A204.1 (cell line): Measurements from ENCODE around the gene LRP4.

Experiments used
- FAIRE-seq: peaks from 2 replicates; lab custom pipeline; 2012; peaks lifted over from hg19 to GRCh38; lab: Jason Lieb, UNC

Gene LRP4

GRCh38 chr11:46920755-46921154 is 2.4 kb upstream of the LRP4 start:
- FAIRE-seq, result no peak

GRCh38 chr11:46918788-46919513 is 601 bp upstream of the LRP4 start:
- FAIRE-seq, result no peak

GRCh38 chr11:46917762-46918082 is 628 bp downstream of the LRP4 start:
- FAIRE-seq, result no peak

GRCh38 chr11:46917109-46917761 is 1.1 kb downstream of the LRP4 start:
- FAIRE-seq, result no peak

DNA sequence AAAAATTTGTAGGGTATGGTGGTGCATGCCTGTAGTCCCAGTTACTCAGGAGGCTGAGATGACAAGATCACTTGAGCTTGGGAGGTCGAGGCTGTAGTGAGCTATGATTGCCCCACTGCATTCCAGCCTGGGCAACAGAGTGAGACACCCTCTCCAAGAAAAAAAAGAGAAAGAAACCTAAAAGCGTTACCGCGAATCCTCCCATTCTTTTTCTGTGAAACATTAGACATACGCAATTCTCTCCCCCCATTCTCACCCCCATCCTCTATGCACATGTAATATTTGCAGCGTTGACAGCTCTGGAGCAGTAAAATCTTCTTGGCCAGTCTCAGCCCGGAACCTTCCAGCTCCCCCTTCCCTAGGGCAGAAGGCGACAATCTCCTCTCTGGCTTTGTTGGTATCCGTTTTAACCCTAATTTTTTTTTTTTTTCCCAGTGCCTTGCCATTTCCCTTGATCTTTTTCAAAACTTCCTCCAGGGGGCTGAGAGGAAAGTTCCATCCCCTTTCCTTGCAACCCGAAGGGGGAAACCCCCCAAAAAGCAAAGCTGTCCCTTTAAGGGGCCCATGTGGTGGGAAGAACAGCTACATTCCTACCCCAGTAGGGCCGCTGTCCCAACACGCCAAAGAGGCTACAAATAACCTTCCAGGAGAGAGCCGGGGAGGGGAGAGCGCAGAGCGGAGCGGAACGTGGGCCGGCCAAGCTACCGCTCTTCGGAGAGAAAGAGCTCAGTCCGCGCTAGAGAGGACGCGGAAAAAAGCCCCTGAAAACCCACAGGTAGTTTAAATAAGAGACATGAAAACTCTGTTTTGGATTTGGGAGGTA is 1.9 kb downstream of the LRP4 start:
- no peak for FAIRE-seq

DNA sequence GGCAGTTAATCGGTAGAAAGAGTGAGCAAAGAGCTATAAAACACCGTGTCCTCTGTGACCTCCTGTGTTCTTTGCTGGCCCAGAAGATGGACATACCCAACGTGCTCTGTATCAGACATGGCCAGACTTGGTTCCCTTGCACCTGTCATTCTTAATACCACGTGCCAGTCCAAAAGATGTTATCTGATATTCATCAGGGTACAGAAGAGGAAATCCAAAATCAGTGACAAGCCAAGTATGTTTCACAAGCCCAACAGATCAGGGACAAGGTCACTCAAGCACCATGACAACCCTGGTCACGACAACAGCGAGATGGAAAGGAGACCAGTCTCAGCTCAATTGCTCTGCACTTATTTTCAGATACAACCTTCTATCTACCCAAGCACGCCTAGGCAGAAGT is 3.4 kb downstream of the LRP4 start:
- no peak for FAIRE-seq

DNA sequence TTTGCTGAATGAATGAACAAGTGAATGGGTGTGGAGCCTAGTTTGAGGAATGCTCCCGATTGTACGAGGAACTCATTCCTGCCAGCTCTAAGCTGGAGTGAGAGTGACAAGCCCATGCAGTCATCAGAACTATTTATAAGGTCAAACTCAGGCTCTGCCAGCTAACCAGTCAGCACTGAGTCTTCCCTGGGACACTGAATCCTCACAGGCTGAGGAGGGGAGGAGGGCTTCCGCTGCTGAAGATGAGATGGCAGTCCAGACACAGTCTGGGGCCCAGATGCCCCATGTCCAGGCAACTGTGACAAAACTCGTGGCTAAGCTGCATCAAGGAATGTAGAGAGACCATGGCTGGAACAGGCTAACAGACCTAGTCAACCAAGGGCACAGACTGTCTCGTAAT is 4.0 kb downstream of the LRP4 start:
- FAIRE-seq, result no peak

GRCh38 chr11:46913484-46913883 is 4.9 kb downstream of the LRP4 start:
- no peak for FAIRE-seq

DNA sequence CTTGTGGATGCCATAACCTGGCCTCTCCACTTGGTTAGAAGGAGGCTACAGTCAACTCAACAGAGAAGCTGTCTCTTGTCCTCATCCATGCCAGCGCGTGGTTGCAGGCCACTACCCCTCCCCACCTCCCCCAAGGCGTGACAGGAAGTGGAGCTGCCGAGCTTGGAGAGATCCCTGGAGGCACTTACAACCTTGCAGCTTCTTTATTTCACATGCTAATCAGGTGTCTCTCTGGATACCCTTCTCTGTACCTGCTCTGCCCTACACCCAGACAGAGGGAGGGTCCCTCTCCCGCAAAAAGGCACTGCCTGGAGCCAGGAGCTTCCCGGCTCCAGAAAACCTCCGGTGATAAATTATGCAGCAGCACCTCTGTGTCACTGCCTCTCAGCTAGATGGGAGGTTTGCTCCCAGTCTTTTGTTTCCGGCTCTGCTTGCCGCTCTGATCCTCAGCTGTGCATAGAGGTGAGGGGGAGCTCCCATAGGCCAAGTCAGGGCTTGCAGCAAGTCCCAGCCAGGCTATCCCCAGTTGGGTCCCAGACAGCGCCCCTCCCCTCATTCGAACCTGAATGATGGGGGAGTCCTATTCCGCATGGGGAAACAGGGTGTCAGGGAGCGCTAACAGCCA is 5.7 kb downstream of the LRP4 start:
- no peak for FAIRE-seq

DNA sequence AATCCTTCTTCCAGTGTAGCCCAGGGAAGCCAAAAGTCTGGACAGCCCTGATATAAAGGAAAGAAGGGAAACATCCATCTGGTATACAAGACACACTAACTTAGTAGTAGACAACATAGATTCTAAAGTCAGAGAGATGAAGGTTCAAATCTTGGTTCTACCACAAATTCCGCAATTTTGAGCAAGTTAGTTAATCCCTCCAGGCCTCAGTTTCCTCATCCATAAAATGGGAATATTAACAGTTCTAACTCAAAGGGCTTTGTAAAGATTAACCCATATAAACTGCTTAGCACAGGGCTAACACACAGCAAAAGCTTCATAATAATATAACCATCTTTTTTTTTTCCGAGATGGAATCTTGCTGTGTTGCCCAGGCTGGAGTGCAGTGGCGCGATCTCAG is 10.7 kb downstream of the LRP4 start:
- FAIRE-seq, result no peak

GRCh38 chr11:46906609-46907041 is 11.7 kb downstream of the LRP4 start:
- no peak for FAIRE-seq

GRCh38 chr11:46905806-46906205 is 12.5 kb downstream of the LRP4 start:
- FAIRE-seq, result no peak

- FAIRE-seq, result no peak
These were observed 14.5 kb downstream of the LRP4 start for GRCh38 chr11:46903846-46904245.

DNA sequence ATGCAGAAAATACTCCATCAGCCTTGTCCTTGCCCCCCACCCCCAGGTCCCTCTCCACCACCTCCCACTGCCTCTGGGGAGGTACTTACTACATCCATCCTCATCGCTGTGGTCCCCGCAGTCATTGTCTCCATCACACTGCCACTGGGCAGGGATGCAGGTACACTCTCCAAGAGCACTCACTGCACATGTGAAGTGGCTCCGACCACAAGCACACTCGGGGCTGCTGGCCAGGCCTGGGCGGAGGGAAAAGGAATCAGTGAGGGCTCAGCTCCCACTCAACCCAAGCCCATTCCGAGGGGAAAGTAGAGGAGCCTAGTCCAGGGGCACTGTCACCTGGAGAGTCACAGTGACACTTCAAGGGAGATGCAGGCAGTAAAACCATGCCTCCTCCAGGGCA is 15.7 kb downstream of the LRP4 start:
- no peak for FAIRE-seq

- FAIRE-seq, result no peak
These were observed 17.2 kb downstream of the LRP4 start for GRCh38 chr11:46901156-46901555.

GRCh38 chr11:46900091-46900746 is 18.1 kb downstream of the LRP4 start:
- no peak for FAIRE-seq

- FAIRE-seq, result no peak
These were observed 18.8 kb downstream of the LRP4 start for GRCh38 chr11:46899501-46900025.

DNA sequence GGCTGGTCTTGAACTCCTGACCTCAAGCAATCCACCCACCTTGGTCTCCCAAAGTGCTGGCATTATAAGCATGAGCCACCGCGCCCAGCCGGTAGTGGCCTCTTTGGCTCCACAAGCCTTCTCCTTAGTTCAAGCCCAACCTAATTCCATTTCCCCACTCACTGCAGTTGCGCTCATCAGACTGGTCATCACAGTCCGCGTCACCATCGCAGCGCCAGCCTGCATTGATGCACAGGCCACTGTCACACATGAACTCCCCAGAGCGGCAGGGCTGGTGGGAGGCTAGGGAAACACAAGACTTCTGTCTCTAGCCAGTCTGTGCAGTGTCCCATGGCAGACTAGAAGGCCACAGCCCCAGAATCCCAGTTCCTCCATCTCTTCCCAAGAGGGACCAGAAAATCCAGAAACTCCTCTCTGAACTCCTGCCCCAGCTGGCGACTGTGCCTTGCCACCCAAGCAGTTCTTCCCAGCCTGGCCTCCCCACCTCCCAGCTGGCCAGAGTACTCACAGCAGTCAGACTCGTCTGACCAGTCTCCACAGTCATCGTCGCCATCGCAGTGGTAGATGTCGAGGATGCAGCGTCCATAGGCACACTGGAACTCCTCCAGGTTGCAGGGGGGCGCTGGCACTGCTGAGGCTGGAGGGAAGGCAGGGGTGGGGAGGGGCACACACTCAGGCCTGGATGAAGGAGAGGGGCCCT is 19.8 kb downstream of the LRP4 start:
- no peak for FAIRE-seq

DNA sequence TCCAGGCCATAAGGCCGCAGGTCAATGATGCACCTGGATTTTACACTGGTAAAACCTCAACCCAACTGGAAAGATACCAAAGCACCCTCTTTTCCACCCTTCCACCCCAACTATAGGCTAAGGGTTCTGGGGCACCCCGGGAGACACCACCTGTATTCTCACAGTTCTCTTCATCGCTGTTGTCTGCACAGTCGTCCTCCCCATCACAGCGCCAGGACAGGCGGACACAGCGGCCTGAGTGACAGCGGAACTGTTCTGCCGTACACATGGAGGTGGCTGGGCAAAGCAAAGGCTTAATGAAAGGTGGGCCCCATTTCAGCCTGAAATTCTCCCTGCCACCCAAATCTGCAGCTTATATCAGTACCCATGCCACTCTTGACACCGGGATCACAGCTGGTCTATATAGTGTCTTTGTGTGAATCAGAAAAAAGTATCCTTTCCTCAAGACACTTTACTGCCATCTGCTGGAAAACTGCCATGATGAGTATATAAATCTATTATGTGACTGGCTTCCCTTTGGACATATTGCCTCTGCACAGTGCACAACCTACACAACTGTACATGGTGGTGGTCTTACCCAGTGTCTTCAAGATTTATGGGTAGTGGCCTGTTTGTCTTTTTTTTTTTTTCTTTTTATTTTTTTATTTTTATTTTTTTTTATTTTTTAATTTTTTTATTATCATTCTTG is 21.5 kb downstream of the LRP4 start:
- FAIRE-seq, result no peak

- FAIRE-seq, result no peak
These were observed 22.5 kb downstream of the LRP4 start for GRCh38 chr11:46895821-46896220.

DNA sequence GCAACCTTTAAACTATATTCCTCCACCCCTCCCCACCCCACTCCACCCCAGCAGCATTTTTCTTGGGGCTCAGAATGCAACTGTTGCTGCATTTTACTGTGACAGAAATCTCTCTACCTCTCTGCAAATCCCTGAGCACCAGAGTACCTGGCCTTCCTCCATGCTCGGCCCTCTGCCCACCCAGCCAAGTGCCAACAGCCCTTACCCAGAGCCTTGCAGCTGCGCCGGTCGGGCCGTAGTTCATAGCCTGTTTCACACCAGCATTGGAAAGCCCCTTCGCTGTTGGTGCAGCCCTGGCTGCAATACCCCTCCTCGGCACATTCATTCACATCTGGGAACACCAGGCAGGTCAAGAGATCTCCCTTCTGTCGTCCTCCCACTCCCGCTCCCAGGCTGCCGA is 23.4 kb downstream of the LRP4 start:
- no peak for FAIRE-seq
